GM18867 (cell line): ENCODE data around the gene SRSF9.
"Not testable (repeated sequence)": the region's sequence is repeated elsewhere in the genome, so short reads cannot be mapped to it uniquely, and the experiment has no call there.

Source experiments
- ATAC-seq: cut with Tn5 transposase; IDR thresholded peaks from one replicate; pipeline ENCODE4 v1.9.1; 2021; ENCODE audit warnings: mild to moderate bottlenecking, moderate library complexity; ENCODE audit not compliant: unreplicated experiment

Gene SRSF9

DNA sequence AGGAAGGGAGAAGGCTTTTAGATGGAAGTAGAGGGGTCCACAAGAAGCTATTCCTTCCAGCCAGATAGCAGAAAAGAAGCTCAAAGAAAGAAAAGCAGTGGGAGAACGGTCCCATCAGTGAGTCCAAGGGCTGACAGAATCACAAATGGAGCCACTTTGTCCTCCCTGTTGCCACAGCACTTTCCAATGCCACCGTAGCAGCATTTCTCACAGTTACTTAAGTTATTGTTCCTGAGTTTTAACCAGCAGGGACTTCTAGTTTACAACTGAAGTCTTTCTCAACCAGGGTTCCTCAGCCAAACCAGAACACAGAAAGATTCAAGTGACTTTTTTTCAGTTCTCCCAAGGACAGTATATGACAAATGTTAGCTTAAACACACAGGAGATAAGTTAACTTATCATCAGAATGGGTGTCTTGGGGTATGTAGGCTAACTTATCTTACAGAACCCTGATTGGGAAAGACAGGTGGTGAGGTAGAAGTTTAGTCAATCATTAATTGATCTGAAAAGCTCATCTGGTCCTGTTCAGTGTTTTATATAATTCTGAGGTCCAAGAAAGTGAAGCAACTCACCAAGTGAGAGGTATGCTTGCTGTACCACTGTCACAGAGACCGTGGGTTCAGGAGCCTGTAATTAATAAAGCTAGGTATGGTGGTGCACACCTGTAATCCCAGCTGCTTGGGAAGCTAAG, 16.3 kb downstream of the SRSF9 start:
- no peak for ATAC-seq

DNA sequence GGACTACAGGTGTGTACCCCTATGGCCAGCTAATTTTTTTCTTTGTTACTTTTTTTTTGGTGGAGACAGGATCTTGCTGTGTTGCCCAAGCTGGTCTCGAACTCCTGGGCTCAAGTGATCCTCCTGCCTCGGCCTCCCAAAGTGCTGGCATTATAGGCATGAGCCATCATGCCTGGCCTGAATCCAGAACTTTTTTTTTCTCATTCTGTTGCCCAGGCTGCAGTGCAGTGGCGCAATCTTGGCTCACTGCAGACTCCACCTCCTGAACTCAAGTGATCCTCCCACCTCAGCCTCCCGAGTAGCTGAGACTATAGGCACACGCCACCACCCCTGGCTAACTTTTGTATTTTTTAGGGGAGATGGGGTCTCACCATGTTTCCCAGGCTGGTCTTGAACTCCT, 17.0 kb downstream of the SRSF9 start:
- not testable (repeated sequence) for ATAC-seq

DNA sequence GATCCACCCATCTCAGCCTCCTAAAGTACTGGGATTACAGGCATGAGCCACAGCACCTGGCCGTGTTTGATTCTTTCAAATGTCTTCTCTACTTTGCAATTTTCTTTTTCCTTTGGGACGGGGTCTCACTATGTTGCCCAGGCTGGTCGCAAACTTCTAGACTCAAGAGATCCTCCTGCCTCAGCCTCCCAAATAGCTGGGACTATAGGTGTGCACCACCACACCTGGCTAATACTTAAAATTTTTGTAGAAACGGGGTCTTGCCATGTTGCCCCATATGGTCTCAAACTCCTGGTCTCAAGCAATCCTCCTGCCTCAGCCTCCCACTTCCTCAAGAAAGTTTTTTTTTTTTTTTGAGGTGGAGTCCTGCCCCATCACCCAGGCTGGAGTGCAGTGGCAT, 21.6 kb downstream of the SRSF9 start:
- ATAC-seq = no peak

DNA sequence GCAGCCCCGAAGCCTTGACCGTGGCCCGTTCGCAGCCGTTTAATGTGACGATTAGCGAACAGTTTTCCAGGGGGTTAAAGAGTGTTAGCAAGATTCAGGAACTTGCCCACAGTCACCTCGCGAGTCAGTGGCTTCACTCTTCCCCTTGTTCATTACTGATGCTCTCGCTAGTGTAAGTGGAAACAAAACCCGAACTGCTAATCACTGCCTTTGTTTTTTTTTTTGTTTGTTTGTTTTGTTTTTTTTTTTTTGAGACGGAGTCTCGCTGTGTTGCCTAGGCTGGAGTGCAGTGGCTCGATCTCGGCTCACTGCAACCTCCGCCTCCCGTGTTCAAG, 22.7 kb downstream of the SRSF9 start:
- ATAC-seq = not testable (repeated sequence)

DNA sequence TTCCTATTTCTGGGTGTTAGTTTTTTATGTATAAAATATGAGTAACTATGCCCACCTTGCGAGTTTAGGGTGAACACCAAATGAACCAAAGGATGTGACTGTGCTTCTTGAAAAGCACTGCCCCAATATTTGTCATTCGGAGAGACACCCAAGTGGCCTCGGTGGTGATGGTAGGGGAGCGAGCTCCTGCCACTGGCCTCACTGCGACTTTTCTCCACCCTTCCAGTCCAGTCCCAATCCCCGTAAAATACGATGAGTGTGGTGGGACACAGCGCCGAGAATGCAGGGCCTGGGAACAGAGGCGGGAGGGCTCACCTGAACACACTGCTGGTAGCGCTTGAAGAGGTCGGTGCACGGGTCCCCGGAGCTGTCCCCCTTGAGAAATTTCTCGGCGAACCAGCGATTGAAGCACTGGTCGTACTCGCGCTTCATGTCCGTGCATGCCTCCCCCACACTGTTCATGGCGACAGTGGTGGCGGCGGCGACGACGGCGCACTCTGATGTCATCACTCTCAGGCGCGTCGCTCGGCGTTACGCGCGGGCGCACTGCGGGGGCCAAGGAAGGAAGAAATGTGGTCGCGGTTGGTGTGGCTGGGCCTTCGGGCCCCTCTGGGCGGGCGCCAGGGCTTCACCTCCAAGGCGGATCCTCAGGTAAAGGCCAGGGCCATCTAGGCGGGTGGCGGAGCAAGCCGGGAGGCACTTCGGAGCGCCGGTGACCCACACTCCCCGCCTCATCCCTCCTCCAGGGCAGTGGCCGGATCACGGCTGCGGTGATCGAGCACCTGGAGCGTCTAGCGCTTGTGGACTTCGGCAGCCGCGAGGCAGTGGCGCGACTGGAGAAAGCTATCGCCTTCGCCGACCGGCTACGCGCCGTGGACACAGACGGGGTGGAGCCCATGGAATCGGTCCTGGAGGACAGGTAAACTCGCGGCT, 23.4 kb downstream of the SRSF9 start, which contains the start of the genes GATC and TRIAP1:
GATC (plus strand) TSS at position 534 of the 933 bp plus-strand sequence; CDS start at position 571, 37 bp downstream.
TRIAP1 (minus strand) TSS at position 474 of the 933 bp plus-strand sequence; CDS start at position 462, 12 bp downstream.
- ATAC-seq = peak; percentile 90

DNA sequence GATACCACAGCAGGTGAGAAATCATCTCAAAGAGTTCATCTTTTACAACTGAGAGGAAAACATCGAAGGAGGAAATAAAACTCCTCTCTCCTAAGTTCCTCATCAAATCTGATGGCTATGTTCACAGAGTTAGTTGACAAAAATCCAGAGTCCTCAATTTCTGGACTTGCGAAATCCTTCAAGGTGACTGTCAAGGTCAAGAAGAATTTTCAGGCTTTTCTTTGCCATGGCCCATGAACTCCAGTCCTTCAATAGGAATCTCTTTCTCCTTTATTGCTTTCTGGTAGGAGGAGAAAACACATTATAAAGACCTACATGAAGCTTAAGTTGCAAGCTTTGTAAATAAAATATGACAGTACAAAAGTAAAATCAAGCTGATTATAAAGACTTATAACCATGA, 24.9 kb downstream of the SRSF9 start:
- ATAC-seq = no peak

DNA sequence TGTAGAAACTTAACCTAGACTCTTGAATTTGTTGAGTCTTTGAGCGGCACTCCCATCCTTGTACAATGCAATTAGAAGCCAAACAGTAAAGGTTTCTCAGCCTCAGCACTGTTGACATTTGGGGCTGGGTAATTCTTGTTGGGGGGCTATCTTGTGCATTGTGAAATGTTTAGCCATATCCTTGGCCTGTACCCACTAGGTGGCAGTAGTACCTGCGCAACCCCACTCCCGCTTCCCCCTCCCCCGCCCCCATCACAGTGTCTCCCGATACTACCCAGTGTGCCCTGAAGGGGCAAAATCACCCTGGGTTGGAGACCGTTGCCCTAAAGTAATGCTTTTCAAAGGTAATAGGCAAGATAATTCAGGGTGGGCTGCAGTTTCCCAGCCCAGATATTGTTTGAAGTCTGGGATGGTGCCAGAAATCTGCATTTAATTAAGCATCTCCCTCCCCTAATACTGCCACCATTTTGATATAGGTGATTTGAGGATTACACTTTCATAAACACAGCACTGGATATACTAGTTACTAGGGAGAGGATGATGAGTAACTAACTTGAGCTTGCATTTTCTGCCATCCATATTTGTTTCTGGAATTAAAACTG, 29.8 kb downstream of the SRSF9 start:
- ATAC-seq = no peak

DNA sequence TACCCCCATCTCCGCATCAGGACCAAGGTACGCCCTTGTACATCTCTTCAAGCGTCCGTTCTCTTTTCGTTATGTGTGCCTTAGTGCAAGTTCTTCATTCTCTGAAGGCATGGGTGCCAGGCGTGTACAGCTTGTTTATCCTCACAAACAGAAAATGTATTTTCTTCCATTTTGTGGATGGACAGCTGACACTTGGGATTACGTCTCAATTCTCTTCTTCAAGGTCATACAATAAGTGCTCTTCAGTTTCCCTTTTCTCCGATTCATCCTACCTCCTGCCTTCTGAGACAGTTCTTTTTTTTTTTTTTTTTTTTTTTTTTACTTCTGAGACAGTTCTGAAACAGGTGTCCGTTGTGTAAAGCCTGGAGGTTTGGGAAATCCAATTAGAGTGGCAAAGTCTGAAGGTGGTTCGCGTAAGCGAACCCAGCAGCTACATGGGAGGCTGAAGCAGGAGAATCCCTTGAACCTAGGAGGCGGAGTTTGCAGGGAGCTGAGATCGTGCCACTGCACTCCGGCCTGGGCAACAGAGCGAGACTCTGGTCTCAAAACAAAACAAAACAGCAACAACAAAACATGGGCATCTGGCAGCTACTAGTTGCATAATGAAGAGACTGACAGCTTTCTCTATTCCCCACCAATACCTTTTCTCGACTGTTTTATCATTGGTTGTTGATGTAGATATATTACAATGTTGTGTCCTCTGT, 30.9 kb downstream of the SRSF9 start:
- no peak for ATAC-seq

DNA sequence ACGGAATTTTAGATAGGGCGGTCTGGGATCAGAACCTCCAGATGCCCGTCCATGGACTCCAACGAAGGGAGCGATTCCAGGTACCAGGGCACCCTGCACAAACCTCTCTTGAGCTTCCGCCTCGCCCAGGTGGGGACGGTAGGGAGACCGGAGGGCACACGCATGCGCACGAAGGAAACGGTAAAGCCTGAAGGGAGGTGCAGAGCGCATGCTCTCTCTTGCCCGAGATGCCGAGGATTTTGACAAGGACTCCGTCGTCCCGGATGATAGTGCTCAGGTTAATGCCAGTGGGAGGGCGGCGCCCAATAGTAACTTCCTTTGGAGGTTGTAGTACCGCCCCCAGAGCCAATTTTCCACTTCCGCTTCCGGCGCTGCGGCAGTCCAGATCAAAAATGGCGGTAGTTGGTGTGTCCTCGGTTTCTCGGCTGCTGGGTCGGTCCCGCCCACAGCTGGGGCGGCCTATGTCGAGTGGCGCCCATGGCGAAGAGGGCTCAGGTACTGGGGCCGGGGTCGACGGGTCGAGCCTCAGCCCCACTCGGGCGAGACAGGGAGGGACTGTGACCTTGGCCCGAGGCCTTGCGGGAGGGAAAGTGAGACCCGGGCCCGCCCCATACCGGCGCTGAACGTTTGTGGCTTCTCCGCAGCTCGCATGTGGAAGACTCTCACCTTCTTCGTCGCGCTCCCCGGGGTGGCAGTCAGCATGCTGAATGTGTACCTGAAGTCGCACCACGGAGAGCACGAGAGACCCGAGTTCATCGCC, 31.6 kb downstream of the SRSF9 start, which contains the start of gene COX6A1:
COX6A1 (plus strand) TSS at position 379 of the 760 bp plus-strand sequence; CDS start at position 393, 14 bp downstream.
- ATAC-seq = peak; percentile 93

DNA sequence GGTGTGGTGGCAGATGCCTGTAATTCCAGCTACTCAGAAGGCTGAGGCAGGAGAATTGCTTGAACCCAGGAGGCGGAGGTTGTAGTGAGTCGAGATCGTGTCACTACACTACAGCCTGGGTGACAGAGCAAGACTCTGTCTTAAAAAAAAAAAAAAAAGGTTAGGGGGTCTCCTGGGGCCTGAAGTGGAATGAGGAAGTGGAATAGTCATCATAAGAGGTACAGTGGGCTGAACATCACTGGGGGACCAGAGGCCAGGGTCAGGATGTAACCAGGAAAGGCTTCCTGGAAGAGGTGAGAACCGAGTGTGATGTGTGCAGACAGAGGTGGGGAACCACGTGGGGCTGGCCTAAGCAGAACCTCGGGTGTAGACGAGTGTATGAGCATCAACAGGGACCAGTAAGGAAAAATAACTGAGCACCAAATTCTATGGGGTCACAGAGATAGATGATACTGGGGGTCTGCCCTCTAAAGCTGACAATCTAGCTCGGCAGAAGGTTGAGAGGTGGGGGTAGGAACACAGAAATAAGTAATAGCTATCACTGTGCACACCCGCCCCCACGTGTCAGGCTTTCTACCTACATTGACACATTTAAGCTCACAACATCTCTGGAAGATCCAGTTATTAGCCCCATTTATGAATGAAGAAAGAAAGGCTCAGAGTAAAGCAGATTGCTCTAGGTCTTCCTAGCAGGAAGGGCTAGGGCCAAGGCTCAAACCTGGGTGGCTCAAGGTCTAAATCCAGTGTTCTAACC, 36.6 kb downstream of the SRSF9 start:
- no peak for ATAC-seq

DNA sequence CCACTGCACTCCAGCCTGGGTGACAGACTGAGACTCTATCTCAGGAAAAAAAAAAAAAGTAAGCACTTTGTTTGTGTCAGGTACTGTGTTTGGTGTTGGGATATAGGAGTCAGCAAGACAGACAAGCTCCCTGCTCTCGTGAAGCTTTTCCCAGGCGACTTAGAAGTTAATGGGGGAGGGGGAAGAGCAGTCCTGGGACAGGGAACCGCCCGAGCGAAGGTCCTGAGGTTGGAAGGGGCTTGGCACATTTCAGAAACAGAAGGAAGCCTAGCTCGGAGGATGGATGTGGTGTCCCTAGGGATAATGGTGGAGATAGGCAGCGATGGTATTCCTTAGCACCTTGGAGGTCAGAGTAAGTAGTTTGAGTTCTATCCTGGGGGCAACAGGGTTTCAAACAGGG, 40.2 kb downstream of the SRSF9 start:
- ATAC-seq = no peak

DNA sequence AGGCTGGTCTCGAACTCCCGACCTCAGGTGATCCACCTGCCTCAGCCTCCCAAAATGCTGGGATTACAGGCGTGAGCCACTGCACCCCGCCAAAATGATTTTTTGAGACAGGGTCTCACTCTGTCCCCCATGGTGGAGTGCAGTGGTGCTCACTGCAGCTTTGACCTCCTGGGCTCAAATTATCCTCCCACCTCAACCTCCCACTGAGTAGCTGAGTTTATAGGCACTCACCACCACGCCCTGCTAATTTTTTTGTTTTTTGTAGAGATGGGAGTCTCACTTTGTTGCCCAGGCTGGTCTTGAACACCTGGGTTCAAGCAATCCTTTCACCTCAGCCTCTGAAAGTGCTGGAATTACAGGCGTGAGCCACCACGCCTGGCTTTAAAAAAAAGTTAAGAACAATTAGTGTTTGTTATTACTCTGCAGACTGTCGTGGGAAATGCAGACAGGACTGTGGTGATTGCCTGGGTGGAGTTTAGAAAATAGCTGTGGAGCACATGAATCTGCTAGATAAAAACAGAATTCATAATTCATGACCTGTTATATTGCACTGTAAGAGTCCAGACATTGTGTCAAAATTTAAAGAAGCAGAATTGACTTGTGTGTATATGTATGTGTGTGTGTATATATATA, 40.8 kb downstream of the SRSF9 start:
- ATAC-seq = no peak

DNA sequence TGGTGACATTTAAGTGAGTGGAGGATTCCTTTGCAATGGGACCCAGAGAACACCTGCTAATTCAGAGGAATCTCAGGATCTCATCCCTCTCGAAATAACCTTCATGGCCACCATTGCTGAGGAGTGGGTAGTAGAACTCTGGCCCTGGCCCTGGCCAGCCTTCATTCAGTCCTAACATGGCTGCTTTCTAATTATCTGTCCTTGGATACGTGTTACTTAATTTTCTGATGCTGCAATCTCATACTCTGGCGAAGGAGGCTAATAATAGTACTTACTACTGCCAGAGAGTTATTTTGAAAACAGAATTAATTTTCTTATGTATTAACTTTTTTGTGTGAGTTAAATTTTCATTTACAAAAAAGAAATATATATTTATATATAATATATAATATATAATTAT, 43.8 kb downstream of the SRSF9 start:
- ATAC-seq = no peak

DNA sequence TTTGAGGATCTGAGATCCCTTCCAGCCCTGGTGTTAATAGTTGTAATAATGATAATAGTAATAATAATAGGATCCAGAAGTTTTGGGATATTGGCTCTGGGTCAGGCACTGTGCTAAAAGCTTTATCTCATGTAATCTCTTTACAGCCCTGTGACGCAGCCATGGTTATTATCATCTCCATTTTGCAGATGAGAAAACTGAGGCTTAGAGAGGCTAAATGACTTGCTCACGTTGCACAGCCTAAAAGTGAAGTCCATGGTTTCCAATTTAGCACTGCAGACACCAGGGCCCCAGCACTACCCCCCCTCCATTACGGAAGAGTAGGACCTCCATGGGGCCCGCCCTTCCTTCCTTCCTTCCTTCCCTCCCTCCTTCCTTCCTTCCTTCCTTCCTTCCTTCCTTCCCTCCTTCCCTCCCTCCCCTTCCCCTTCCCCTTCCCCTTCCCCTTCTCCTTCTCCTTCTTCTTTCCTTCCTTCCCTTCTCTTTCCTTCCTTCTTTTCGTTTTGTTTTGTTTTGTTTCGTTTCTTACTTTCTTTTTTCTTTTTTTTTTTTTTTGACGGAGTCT, 46.6 kb downstream of the SRSF9 start:
- ATAC-seq = no peak

DNA sequence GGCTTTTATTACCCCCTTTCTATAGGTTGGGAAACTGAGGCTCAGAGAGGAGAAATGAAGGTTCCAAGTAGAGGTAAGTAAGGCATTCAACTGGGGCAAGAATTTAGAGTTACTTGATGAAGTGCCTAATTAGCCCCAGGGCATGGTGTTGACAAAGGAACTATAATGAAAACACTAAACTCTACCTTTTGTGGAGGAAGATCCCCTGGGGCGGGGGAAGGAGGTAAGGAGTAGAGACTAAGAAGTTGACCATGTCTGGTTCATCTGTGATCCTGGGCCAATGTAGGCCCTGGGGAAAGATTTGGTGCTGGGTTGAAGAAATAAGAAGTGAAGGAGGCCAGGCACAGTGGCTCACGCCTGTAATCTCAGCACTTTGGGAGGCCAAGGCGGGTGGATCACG, 47.8 kb downstream of the SRSF9 start:
- ATAC-seq = no peak

DNA sequence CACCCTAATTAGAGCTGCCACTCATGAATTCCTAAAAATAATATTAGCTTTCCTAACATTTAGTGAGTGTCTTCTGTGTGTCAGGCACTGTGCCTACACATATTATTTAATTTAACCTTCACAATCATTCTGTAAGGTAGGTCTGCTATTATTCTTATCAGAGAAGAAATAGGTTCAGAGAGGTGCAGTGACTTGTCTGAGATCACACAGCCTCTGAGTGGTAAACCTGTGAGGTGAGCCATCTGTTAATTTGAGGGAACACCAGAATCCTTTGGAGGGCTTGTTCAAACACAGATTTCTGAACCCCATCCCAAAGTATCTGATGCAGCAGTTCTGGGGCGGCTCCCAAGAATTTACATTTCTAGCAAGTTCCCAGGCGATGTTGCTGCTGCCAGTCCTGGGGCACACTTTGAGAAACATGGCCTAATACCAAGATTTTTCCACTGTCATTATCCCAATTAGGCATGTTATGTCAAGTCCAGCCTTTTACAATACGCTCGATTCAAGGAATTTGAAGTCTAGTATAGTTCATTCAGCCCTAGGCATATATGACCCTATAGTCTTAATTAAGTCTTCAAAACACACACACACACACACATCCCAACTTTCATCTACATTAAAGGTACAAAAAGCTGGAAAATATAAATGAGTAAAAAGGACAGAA, 51.5 kb downstream of the SRSF9 start:
- no peak for ATAC-seq

DNA sequence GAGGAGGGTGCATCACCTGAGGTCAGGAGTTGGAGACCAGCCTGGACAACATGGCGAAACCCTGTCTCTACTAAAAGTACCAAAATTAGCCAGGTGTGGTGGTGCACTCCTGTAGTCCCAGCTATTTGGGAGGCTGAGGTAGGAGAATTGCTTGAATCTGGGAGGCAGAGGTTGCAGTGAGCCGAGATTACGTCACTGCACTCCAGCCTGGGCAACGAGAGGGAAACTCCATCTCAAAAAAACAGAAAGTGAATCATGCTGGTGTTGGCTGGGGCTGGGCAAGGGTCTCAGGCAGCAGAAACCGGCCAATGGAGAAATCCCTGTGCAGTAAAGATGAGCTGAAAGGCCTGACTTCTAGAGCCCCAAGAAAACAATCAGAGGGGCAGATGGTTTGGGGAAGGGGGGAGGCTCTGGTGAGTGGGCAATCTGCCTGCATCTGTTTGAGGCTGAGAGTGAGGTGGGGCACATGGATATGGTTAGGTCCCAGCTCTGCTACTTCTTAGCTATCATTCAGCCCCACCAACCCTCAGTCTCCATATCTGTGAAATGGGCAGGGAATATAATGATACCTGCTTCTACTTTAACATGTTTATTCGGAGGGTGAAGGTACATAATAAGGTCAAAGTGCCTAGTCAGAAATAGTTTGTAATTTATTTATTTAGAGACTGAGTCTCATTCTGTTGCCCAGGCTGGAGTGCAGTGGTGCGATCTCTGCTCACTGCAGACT, 52.9 kb downstream of the SRSF9 start:
- no peak for ATAC-seq
